B cell (primary cell): ENCODE measurements around the gene RMC1. TPM values are rescaled to one million over a fixed set of nuclear protein-coding genes. Genes with fewer than 3 reads are reported as not detected.

Source experiments
- ATAC-seq: fragments of 200-7000 bp; cut with Tn5 transposase; one replicate; pipeline ENCODE4 v1.10.0; 2021; ENCODE audit warnings: low read depth, mild to moderate bottlenecking, moderate number of reproducible peaks, moderate library complexity
- CTCF ChIA-PET: fragments of 350-600 bp; sonication (Branson Sonifier 250); formaldehyde crosslinking; loops from one replicate; lab custom pipeline; 2021; ENCODE audit warnings: antibody characterized with exemption, inconsistent platforms; lab: Charles Lee
- POLR2A ChIA-PET: fragments of 350-600 bp; sonication (Branson Sonifier 250); formaldehyde crosslinking; loops from one replicate; lab custom pipeline; 2021; ENCODE audit warnings: antibody characterized with exemption; lab: Charles Lee
- DNase-seq: peaks from one replicate; pipeline ENCODE4 v3.0.0; 2013
- H2AFZ ChIP-seq: 2 replicates; pipeline ENCODE4 v1.6.1; 2012; ENCODE audit warnings: mild to moderate bottlenecking, low read depth, low read length; ENCODE audit not compliant: insufficient read depth, poor library complexity, severe bottlenecking
- H3K27ac ChIP-seq, 2 donors: 1 replicate in 1 of 2; 2 replicates in 1 of 2; pipeline ENCODE4 v1.5.1; 2012 to 2013; ENCODE audit warnings: low read length in 2 of 2, mild to moderate bottlenecking in 2 of 2, moderate library complexity in 1 of 2
- H3K27me3 ChIP-seq, 4 experiments: fragments of 200-600 bp in 1 of 4; sonication (generic) in 1 of 4; replicated peaks in 1 of 4; 1 replicate in 2 of 4; 2 replicates in 2 of 4; pipeline versions ENCODE4 v1.6.1 to v1.7.0; 2013 to 2016; ENCODE audit warnings: low read length in 3 of 4, mild to moderate bottlenecking in 2 of 4, mixed read lengths in 1 of 4, moderate library complexity in 1 of 4; ENCODE audit not compliant: insufficient read depth in 4 of 4, control insufficient read depth in 3 of 4; ENCODE audit errors: control extremely low read depth in 1 of 4
- H3K36me3 ChIP-seq, 2 experiments: replicated peaks in 1 of 2; 1 replicate in 1 of 2; 2 replicates in 1 of 2; pipeline versions ENCODE4 v1.6.1 to v1.7.1; 2013; ENCODE audit warnings: low read length in 1 of 2; ENCODE audit not compliant: insufficient read depth in 2 of 2, control insufficient read depth in 1 of 2; ENCODE audit errors: control extremely low read depth in 1 of 2, extremely low read depth in 1 of 2
- H3K4me1 ChIP-seq, 2 donors: fragments of 200-600 bp in 1 of 2; sonication (generic) in 1 of 2; 1 replicate in 1 of 2; 2 replicates in 1 of 2; pipeline versions ENCODE4 v1.5.1 to v1.6.1; 2013 to 2017; ENCODE audit warnings: low read length in 2 of 2; ENCODE audit not compliant: control insufficient read depth in 2 of 2, insufficient read depth in 2 of 2
- H3K4me2 ChIP-seq: replicated peaks from 2 replicates; pipeline ENCODE3; 2012; ENCODE audit warnings: mild to moderate bottlenecking, low read depth, low read length; ENCODE audit not compliant: poor library complexity, severe bottlenecking
- H3K4me3 ChIP-seq, 5 experiments: fragments of 200-600 bp in 1 of 5; sonication (generic) in 1 of 5; 1 replicate in 3 of 5; 2 replicates in 2 of 5; pipeline versions ENCODE4 v1.5.1 to v1.7.0; 2011 to 2016; ENCODE audit warnings: low read length in 4 of 5, mild to moderate bottlenecking in 4 of 5, low read depth in 2 of 5, control low read depth in 1 of 5, moderate library complexity in 1 of 5; ENCODE audit not compliant: insufficient read depth in 1 of 5; ENCODE audit errors: control extremely low read depth in 1 of 5, extremely low read depth in 1 of 5
- H3K79me2 ChIP-seq: fragments of 200-600 bp; sonication (generic); one replicate; pipeline ENCODE4 v1.6.0; 2016; ENCODE audit warnings: low read length; ENCODE audit not compliant: control insufficient read depth, insufficient read depth
- H3K9ac ChIP-seq: fragments of 200-600 bp; sonication (generic); 2 replicates; pipeline ENCODE4 v1.6.1; 2017; ENCODE audit warnings: mild to moderate bottlenecking, low read length, moderate library complexity
- H3K9me3 ChIP-seq, 3 donors: one replicate each; pipeline versions ENCODE4 v1.6.1 to v1.7.1; 2013; ENCODE audit warnings: low read length in 2 of 3; ENCODE audit not compliant: control insufficient read depth in 2 of 3, insufficient read depth in 1 of 3; ENCODE audit errors: control extremely low read depth in 1 of 3
- H4K20me1 ChIP-seq: 2 replicates; pipeline ENCODE4 v1.6.0; 2012; ENCODE audit warnings: mild to moderate bottlenecking, low read length; ENCODE audit not compliant: insufficient read depth, control insufficient read depth, poor library complexity, severe bottlenecking
- H3K27ac Mint-ChIP-seq: one replicate; pipeline ENCODE4 v1.8.0; 2021; ENCODE audit warnings: mixed read lengths
- H3K27me3 Mint-ChIP-seq: one replicate; pipeline ENCODE4 v1.8.0; 2021; ENCODE audit warnings: mixed read lengths
- H3K4me1 Mint-ChIP-seq: one replicate; pipeline ENCODE4 v1.8.0; 2021; ENCODE audit warnings: mixed read lengths
- H3K4me3 Mint-ChIP-seq: one replicate; pipeline ENCODE4 v1.8.0; 2021; ENCODE audit warnings: mixed read lengths
- H3K9me3 Mint-ChIP-seq: one replicate; pipeline ENCODE4 v1.8.0; 2022; ENCODE audit warnings: mixed read lengths; ENCODE audit not compliant: insufficient read depth
- EZH2 ChIP-seq: IDR thresholded peaks from 2 replicates; pipeline ENCODE4 v1.6.1; 2012; ENCODE audit warnings: borderline replicate concordance, low read depth, mild to moderate bottlenecking, moderate library complexity, low read length; ENCODE audit not compliant: insufficient read depth, poor library complexity, severe bottlenecking
- WGBS: methylation state at CpG from one replicate; pipeline ENCODE4 v1.1.5; 2013; ENCODE audit warnings: missing lambda C conversion rate; ENCODE audit not compliant: insufficient coverage; 5-methylcytosine and 5-hydroxymethylcytosine counted together
- intact Hi-C: fragments of 100-400 bp; cut with micrococcal nuclease; formaldehyde crosslinking; loops from one replicate; pipeline ENCODE4 v1.10.0; 2022
- polyA plus RNA-seq: library from polyadenylated mRNA; depleted of rRNA; stranded (reverse); fragments of >200 nt; gene quantifications from 2 replicates; pipeline ENCODE4 v1.2.3, GENCODE V29; 2012
- total RNA-seq, 2 donors: library from RNA; stranded (reverse); fragments of 120-200 nt in 1 of 2; gene quantifications; 1 replicate in 1 of 2; 2 replicates in 1 of 2; pipeline versions ENCODE4 v1.2.3 to v1.2.4, GENCODE V29; 2013 to 2022
- TF ChIP-seq, protein P1 (sequence below): fragments of 200-600 bp; IDR thresholded peaks from one replicate; pipeline ENCODE4 v1.8.0; 2022; ENCODE audit warnings: antibody characterized with exemption, mild to moderate bottlenecking

The RMC1 gene
- total and polyA plus RNA-seq, 2 donors (not counting 1 experiment from before 2014, with no cell fraction given): 77.3 to 137 TPM

DNA sequence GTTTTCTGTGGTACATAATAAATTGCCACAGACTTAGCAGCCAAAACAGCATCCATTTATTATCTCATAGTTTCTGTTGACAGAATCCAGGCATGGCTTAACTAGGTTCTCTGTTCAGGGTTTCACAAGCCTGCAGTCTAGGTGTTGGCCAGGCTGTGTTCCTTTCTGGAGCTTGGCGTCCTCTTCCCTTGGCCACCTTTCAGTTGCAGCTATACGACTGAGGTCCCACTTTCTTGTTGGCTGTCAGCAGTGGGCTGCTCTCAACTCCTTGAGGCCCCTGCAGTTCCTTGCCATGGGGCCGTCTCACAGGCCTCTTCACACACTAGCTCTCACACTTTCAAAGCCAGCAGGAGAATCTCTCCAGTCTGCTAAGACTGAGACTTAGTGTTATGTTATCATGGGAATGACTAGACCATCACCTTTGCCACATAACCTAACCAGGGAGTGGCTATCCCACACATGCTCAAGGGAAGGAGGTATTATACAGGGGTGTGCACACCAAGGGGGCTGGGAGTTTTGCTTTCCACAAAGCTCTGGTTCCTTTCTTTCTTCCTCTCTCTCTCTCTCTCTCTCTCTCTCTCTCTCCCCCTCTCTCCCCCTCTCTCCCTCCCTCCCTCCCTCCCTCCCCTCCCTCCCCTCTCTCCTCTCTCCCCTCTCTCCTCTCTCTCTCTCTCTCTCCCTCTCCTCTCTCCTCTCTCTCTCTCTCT lies 34.4 kb upstream of the RMC1 start:
- H3K36me3 ChIP-seq: peaks cover 26 to 83% of the 10 kb centered on the region in 2 experiments
- WGBS: 100% methylated on average over 2 of the region's 3 CpGs
- H3K4me2 ChIP-seq: no peak overlapping the region
- no peak overlapping the region for H3K27ac Mint-ChIP-seq
- H3K27me3 ChIP-seq: no peaks in the 10 kb centered on the region
- no peak for ATAC-seq
- H2AFZ ChIP-seq: no peak overlapping the region
- H3K9me3 Mint-ChIP-seq: no peaks in the 10 kb centered on the region
- intact Hi-C loops: no loop called here
- ChIA-PET POLR2A (interaction anchor here (0.6 to 0.7 kb wide), 2 partner anchors 8 to 119 kb away, joined by 3 read pairs; no protein-coding TSS in a partner anchor), CTCF (interaction anchor here (1.0 kb wide), 1 partner anchor 46 kb away, joined by 3 read pairs; no protein-coding TSS in a partner anchor)
- no peaks in the 10 kb centered on the region for H3K27me3 Mint-ChIP-seq
- H3K27ac ChIP-seq: peak overlapping the region in 1 of 2 donors; percentile 38
- H3K4me1 Mint-ChIP-seq: no peaks in the 10 kb centered on the region
- H3K4me3 Mint-ChIP-seq: no peak overlapping the region
- TF ChIP-seq, protein P1, sequence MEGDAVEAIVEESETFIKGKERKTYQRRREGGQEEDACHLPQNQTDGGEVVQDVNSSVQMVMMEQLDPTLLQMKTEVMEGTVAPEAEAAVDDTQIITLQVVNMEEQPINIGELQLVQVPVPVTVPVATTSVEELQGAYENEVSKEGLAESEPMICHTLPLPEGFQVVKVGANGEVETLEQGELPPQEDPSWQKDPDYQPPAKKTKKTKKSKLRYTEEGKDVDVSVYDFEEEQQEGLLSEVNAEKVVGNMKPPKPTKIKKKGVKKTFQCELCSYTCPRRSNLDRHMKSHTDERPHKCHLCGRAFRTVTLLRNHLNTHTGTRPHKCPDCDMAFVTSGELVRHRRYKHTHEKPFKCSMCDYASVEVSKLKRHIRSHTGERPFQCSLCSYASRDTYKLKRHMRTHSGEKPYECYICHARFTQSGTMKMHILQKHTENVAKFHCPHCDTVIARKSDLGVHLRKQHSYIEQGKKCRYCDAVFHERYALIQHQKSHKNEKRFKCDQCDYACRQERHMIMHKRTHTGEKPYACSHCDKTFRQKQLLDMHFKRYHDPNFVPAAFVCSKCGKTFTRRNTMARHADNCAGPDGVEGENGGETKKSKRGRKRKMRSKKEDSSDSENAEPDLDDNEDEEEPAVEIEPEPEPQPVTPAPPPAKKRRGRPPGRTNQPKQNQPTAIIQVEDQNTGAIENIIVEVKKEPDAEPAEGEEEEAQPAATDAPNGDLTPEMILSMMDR: no peak
- TF ChIP-seq EZH2: no peak
- H3K4me1 ChIP-seq: no peaks in the 10 kb centered on the region
- H3K79me2 ChIP-seq: peaks cover 46% of the 10 kb centered on the region
- no peaks in the 10 kb centered on the region for H3K9me3 ChIP-seq
- no peak overlapping the region for H3K4me3 ChIP-seq
- H4K20me1 ChIP-seq: no peaks in the 10 kb centered on the region
- H3K9ac ChIP-seq: no peak overlapping the region
- DNase-seq: no peak
